ENCODE data around the gene QSER1. TPM values are rescaled to one million over a fixed set of nuclear protein-coding genes. Genes with fewer than 3 reads are reported as not detected.
"Not testable (repeated sequence)": the region's sequence is repeated elsewhere in the genome, so short reads cannot be mapped to it uniquely, and the experiment has no call there.

QSER1 gene
- total and polyA plus RNA-seq, 3 experiments from 2014 or later: 0.93 to 12.3 (median 10.6) TPM

- CTCF ChIA-PET: interaction anchor here (0.9 to 2.7 kb wide), 2 partner anchors 10 to 44 kb away, joined by 4 to 11 read pairs; no protein-coding TSS in a partner anchor
- no peak overlapping the region for H3K27ac Mint-ChIP-seq
- H3K4me3 Mint-ChIP-seq: no peak overlapping the region
- no peaks in the 10 kb centered on the region for H3K9me3 Mint-ChIP-seq
- H3K27me3 Mint-ChIP-seq: peaks cover 19 to 40% of the 10 kb centered on the region in 2 donors
- no peaks in the 10 kb centered on the region for H3K9me3 ChIP-seq (ENCODE audit: low read length)
- peaks cover 2 to 18% (median 2%) of the 10 kb centered on the region in 3 donors for H3K4me1 Mint-ChIP-seq
- H3K4me3 ChIP-seq (ENCODE audit: low read length): no peak overlapping the region
- no peak overlapping the region for H3K27ac ChIP-seq (ENCODE audit: low read depth, low read length)
- H3K4me1 ChIP-seq (ENCODE audit: insufficient read depth, low read length): peaks cover 12% of the 10 kb centered on the region
- no peaks in the 10 kb centered on the region for H3K36me3 Mint-ChIP-seq
- no peaks in the 10 kb centered on the region for H3K36me3 ChIP-seq (ENCODE audit: insufficient read depth, low read length)
- no peak for DNase-seq
- no peaks in the 10 kb centered on the region for H3K27me3 ChIP-seq (ENCODE audit: insufficient read depth, low read length, poor library complexity, severe bottlenecking)
- POLR2A ChIA-PET: interaction anchor here (0.6 to 0.9 kb wide), 2 partner anchors 17 to 23 kb away, joined by 3 read pairs; partner anchors contain the start of gene TCP11L1
Observed at GRCh38 chr11:33021501-33021900, 128.9 kb downstream of the QSER1 start.

DNA sequence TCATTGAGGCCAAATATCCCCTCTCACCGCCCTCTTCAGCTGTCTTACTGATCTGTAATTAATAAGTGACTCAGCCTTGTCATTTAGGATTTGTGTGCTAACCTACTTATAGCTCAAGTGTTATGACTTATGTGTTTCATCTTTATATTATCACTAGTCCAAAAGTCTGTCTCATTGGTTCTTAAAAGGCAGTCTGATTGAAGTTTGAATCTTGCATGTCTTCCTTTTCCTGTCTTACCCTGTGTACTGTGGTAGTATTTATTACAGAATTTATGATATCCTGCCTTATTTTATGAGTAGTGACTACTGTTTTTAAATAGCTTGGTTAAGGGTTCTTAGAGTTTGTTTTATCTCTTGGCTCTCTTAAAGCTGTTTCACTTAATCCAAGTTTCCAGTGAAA lies 129.3 kb downstream of the QSER1 start:
- H3K27ac Mint-ChIP-seq: peak overlapping the region in 1 of 8 donors; percentile 83
- H3K4me1 Mint-ChIP-seq: peaks cover 0 to 13% (median 2%) of the 10 kb centered on the region in 3 donors
- Histone ChIP-seq H3K27me3 (ENCODE audit: insufficient read depth, low read length, poor library complexity, severe bottlenecking) (no peaks in the 10 kb centered on the region), H3K4me1 (ENCODE audit: insufficient read depth, low read length) (peaks cover 12% of the 10 kb centered on the region), H3K36me3 (ENCODE audit: insufficient read depth, low read length) (no peaks in the 10 kb centered on the region), H3K27ac (ENCODE audit: low read depth, low read length) (no peak overlapping the region), H3K4me3 (ENCODE audit: low read length) (no peak overlapping the region), H3K9me3 (ENCODE audit: low read length) (no peaks in the 10 kb centered on the region)
- H3K36me3 Mint-ChIP-seq: no peaks in the 10 kb centered on the region
- DNase-seq: no peak
- ChIA-PET CTCF (interaction anchor here (0.9 to 2.7 kb wide), 5 partner anchors 8 to 44 kb away, joined by 3 to 11 read pairs (median 5); partner anchors contain the start of gene TCP11L1), POLR2A (interaction anchor here (0.6 to 0.9 kb wide), 2 partner anchors 17 to 23 kb away, joined by 3 read pairs; partner anchors contain the start of gene TCP11L1)
- H3K9me3 Mint-ChIP-seq: no peaks in the 10 kb centered on the region
- H3K27me3 Mint-ChIP-seq: peaks cover 19 to 36% of the 10 kb centered on the region in 2 donors
- H3K4me3 Mint-ChIP-seq: no peak overlapping the region

DNA sequence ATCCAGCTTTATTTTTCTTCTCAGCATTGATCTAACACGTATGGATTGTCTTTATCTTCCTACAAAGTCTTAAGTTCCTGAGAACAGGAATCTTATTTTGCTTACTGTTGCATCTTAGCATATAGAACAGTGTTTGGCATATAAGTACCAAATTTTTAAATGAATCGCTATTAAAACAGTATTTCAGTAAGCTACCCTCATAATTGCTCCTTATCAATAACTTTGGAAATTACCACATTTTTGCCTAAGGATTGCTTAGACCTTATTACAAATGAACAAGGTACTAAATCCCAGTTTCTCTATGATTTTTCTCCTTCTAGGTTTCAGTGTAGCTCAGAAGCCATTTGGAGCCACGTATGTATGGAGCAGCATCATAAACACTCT lies 132.7 kb downstream of the QSER1 start:
- H3K9me3 Mint-ChIP-seq: no peaks in the 10 kb centered on the region
- no peaks in the 10 kb centered on the region for H3K36me3 ChIP-seq (ENCODE audit: insufficient read depth, low read length)
- H3K36me3 Mint-ChIP-seq: no peaks in the 10 kb centered on the region
- no peak overlapping the region for H3K27ac Mint-ChIP-seq
- H3K27ac ChIP-seq (ENCODE audit: low read depth, low read length): no peak overlapping the region
- no peak for DNase-seq
- H3K4me3 ChIP-seq (ENCODE audit: low read length): no peak overlapping the region
- peaks cover 0 to 6% (median 2%) of the 10 kb centered on the region in 3 donors for H3K4me1 Mint-ChIP-seq
- no peaks in the 10 kb centered on the region for H3K27me3 ChIP-seq (ENCODE audit: insufficient read depth, low read length, poor library complexity, severe bottlenecking)
- POLR2A ChIA-PET: interaction anchor here (0.6 to 1.7 kb wide), 2 partner anchors 14 to 235 kb away, joined by 3 to 4 read pairs; partner anchors contain the start of gene TCP11L1
- peaks cover 4 to 8% of the 10 kb centered on the region in 2 donors for H3K27me3 Mint-ChIP-seq
- CTCF ChIA-PET: interaction anchor here (1.7 to 2.0 kb wide), 2 partner anchors 9 kb away, joined by 5 to 9 read pairs; partner anchors contain the start of gene DEPDC7
- H3K4me1 ChIP-seq (ENCODE audit: insufficient read depth, low read length): peaks cover 12% of the 10 kb centered on the region
- H3K4me3 Mint-ChIP-seq: no peak overlapping the region
- H3K9me3 ChIP-seq (ENCODE audit: low read length): no peaks in the 10 kb centered on the region

GRCh38 chr11:33027233-33027632 lies 134.6 kb downstream of the QSER1 start:
- H3K27ac Mint-ChIP-seq: no peak overlapping the region
- CTCF ChIA-PET: no interaction called here
- H3K4me3 ChIP-seq (ENCODE audit: low read length): no peak overlapping the region
- peaks cover 7 to 12% of the 10 kb centered on the region in 2 donors for H3K27me3 Mint-ChIP-seq
- H3K9me3 ChIP-seq (ENCODE audit: low read length): no peaks in the 10 kb centered on the region
- H3K36me3 Mint-ChIP-seq: no peaks in the 10 kb centered on the region
- no peak overlapping the region for H3K4me3 Mint-ChIP-seq
- H3K4me1 ChIP-seq (ENCODE audit: insufficient read depth, low read length): peaks cover 1% of the 10 kb centered on the region
- H3K9me3 Mint-ChIP-seq: no peaks in the 10 kb centered on the region
- no peaks in the 10 kb centered on the region for H3K27me3 ChIP-seq (ENCODE audit: insufficient read depth, low read length, poor library complexity, severe bottlenecking)
- no peaks in the 10 kb centered on the region for H3K36me3 ChIP-seq (ENCODE audit: insufficient read depth, low read length)
- H3K4me1 Mint-ChIP-seq: no peaks in the 10 kb centered on the region
- POLR2A ChIA-PET: no interaction called here
- no peak overlapping the region for H3K27ac ChIP-seq (ENCODE audit: low read depth, low read length)
- DNase-seq: no peak

DNA sequence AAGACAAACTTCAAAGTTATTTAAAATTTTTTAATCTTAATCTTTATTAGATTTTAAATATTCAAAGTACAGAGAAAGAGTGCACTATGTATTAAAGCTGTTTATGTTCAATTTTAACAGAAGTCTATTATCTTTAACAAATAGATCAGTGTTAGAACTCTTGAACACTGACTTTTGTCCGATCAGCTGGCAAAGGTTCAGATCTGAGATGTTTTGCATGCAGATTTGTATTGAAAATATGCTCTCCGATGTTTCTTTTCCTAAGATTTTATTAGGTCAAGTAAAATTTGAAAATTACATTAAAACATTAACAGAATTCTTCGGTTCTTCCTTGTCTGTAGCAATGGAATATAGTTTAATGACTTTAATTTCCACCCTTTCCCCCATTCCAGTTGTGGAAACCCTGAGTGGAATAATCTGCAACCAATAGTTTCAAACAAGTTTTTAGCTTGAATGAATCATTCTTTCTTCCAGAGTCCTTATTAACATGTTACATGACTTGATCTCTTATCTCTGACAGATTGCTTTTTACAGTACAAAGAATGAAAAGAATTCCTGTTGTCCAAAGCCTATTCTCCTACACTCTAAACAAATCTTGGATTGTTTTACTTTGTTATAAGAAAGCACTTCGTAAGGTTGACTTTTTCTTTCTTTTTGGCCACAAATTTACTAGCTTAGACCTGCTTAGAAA lies 135.4 kb downstream of the QSER1 start:
- Histone ChIP-seq H3K27me3 (ENCODE audit: insufficient read depth, low read length, poor library complexity, severe bottlenecking) (no peaks in the 10 kb centered on the region), H3K36me3 (ENCODE audit: insufficient read depth, low read length) (no peaks in the 10 kb centered on the region), H3K9me3 (ENCODE audit: low read length) (no peaks in the 10 kb centered on the region), H3K27ac (ENCODE audit: low read depth, low read length) (no peak overlapping the region), H3K4me3 (ENCODE audit: low read length) (no peak overlapping the region), H3K4me1 (ENCODE audit: insufficient read depth, low read length) (no peaks in the 10 kb centered on the region)
- Mint-ChIP-seq H3K27ac (no peak overlapping the region), H3K36me3 (no peaks in the 10 kb centered on the region), H3K9me3 (no peaks in the 10 kb centered on the region), H3K4me1 (no peaks in the 10 kb centered on the region), H3K4me3 (no peak overlapping the region), H3K27me3 (peaks cover 5 to 17% of the 10 kb centered on the region in 2 donors)
- CTCF ChIA-PET: no interaction called here
- POLR2A ChIA-PET: no interaction called here
- DNase-seq: no peak

GRCh38 chr11:33028537-33028914 lies 135.9 kb downstream of the QSER1 start:
- H3K27me3 Mint-ChIP-seq: peaks cover 5 to 19% of the 10 kb centered on the region in 2 donors
- H3K36me3 Mint-ChIP-seq: no peaks in the 10 kb centered on the region
- H3K9me3 Mint-ChIP-seq: no peaks in the 10 kb centered on the region
- no peak overlapping the region for H3K27ac Mint-ChIP-seq
- H3K27me3 ChIP-seq (ENCODE audit: insufficient read depth, low read length, poor library complexity, severe bottlenecking): no peaks in the 10 kb centered on the region
- H3K4me3 ChIP-seq (ENCODE audit: low read length): no peak overlapping the region
- no peak for DNase-seq
- ChIA-PET CTCF (no interaction called here), POLR2A (no interaction called here)
- H3K4me3 Mint-ChIP-seq: no peak overlapping the region
- no peaks in the 10 kb centered on the region for H3K9me3 ChIP-seq (ENCODE audit: low read length)
- H3K4me1 ChIP-seq (ENCODE audit: insufficient read depth, low read length): no peaks in the 10 kb centered on the region
- no peaks in the 10 kb centered on the region for H3K4me1 Mint-ChIP-seq
- no peaks in the 10 kb centered on the region for H3K36me3 ChIP-seq (ENCODE audit: insufficient read depth, low read length)
- no peak overlapping the region for H3K27ac ChIP-seq (ENCODE audit: low read depth, low read length)

DNA sequence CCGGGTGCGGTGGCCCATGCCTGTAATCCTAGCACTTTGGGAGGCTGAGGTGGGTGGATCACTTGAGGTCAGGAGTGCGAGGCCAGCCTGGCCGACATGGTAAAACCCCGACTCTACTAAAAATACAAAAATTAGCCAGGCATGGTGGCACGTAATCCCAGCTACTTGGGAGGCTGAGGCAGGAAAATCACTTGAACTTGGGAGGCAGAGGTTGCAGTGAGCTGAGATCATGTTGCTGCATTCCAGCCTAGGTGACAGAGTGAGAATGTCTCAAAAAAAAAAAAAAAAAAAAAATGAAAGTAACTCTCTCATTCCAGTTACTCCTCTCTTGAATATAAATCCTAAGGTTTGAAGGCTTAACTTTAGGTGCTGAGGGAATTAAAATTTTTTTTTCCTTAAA lies 136.6 kb downstream of the QSER1 start:
- not testable (repeated sequence) for DNase-seq; H3K4me1 ChIP-seq (ENCODE audit: insufficient read depth, low read length); H3K27ac ChIP-seq (ENCODE audit: low read depth, low read length); H3K4me1 Mint-ChIP-seq; H3K27me3 ChIP-seq (ENCODE audit: insufficient read depth, low read length, poor library complexity, severe bottlenecking); H3K36me3 ChIP-seq (ENCODE audit: insufficient read depth, low read length); H3K4me3 Mint-ChIP-seq; H3K9me3 Mint-ChIP-seq; H3K4me3 ChIP-seq (ENCODE audit: low read length); H3K36me3 Mint-ChIP-seq; H3K27ac Mint-ChIP-seq; H3K9me3 ChIP-seq (ENCODE audit: low read length)
- peaks cover 6 to 19% of the 10 kb centered on the region in 2 donors for H3K27me3 Mint-ChIP-seq
- POLR2A ChIA-PET: interaction anchor here (0.7 to 1.2 kb wide), 2 partner anchors 13 to 26 kb away, joined by 6 to 8 read pairs; partner anchors contain the start of gene DEPDC7
- CTCF ChIA-PET: interaction anchor here (1.4 kb wide), 1 partner anchor 10 kb away, joined by 5 read pairs; the partner anchor contains the start of gene TCP11L1

Data from CD8-positive, alpha-beta memory T cell (primary cell).